PFSK-1 (cell line): ENCODE results near the gene CAMK4.

Experiments
- FOXP2 ChIP-seq: optimal IDR thresholded peaks from 2 replicates; pipeline ENCODE3; 2011; ENCODE audit warnings: borderline replicate concordance, control low read depth, inconsistent platforms; ENCODE audit not compliant: insufficient read depth; ENCODE audit errors: extremely low read length, extremely low read depth
- POLR2AphosphoS5 ChIP-seq: IDR thresholded peaks from 2 replicates; pipeline ENCODE4 v1.6.1; 2012; ENCODE audit warnings: low read depth, mild to moderate bottlenecking, control low read depth, low read length, moderate library complexity
- SIN3A ChIP-seq: IDR thresholded peaks from 2 replicates; pipeline ENCODE4 v1.6.1; 2012; ENCODE audit warnings: mild to moderate bottlenecking, low read length, moderate library complexity, borderline replicate concordance; ENCODE audit not compliant: insufficient read depth
- TAF1 ChIP-seq: IDR thresholded peaks from 2 replicates; pipeline ENCODE4 v1.6.1; 2012; ENCODE audit warnings: low read length, control low read depth, borderline replicate concordance; ENCODE audit not compliant: insufficient read depth
- TF ChIP-seq, protein P1 (sequence below), 2 experiments: IDR thresholded peaks; 2 replicates each; pipeline versions ENCODE4 v1.6.1 to v1.8.0; 2011 to 2012; ENCODE audit warnings: low read depth in 2 of 2, low read length in 2 of 2, control low read depth in 1 of 2, inconsistent platforms in 1 of 2, mild to moderate bottlenecking in 1 of 2, moderate library complexity in 1 of 2; ENCODE audit not compliant: insufficient read depth in 1 of 2

The CAMK4 gene

DNA sequence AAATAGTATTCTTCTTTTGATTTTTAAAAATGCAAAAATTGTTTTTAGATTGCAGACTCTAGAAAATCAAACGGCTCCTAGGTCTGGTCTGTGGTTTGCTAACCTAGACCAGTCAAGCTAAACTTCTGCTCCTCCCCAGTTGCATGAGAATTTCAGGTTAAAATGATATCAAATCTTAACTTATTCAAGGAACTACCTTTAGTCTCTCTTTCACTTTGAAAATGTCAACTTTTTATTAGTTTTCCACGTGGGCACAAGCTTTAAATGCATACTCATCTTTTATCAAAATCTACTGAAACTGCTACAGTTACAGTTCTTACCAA lies 8.8 kb downstream of the CAMK4 start:
- TF ChIP-seq SIN3A = no peak

DNA sequence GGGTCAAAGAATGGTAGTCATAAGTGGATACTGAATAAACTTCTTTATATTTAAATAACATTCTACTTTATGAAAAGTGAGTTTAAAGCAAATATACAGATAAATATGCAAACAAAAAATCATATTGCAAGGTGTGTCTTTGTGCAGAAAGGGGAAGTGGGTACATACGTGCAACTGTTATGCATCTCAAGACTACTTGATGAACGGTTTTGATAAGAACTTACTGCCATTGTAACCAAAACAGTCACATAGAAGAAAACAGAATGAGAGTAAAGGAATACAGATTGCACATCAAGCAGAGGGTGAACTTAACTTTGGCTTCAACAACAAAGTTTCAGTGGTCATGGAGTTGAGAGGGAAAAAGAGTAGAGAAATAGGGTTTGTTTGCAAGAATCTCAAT lies 9.9 kb downstream of the CAMK4 start:
- TF ChIP-seq POLR2AphosphoS5 (no peak), FOXP2 (no peak), TAF1 (no peak), SIN3A (no peak)
- TF ChIP-seq, protein P1, sequence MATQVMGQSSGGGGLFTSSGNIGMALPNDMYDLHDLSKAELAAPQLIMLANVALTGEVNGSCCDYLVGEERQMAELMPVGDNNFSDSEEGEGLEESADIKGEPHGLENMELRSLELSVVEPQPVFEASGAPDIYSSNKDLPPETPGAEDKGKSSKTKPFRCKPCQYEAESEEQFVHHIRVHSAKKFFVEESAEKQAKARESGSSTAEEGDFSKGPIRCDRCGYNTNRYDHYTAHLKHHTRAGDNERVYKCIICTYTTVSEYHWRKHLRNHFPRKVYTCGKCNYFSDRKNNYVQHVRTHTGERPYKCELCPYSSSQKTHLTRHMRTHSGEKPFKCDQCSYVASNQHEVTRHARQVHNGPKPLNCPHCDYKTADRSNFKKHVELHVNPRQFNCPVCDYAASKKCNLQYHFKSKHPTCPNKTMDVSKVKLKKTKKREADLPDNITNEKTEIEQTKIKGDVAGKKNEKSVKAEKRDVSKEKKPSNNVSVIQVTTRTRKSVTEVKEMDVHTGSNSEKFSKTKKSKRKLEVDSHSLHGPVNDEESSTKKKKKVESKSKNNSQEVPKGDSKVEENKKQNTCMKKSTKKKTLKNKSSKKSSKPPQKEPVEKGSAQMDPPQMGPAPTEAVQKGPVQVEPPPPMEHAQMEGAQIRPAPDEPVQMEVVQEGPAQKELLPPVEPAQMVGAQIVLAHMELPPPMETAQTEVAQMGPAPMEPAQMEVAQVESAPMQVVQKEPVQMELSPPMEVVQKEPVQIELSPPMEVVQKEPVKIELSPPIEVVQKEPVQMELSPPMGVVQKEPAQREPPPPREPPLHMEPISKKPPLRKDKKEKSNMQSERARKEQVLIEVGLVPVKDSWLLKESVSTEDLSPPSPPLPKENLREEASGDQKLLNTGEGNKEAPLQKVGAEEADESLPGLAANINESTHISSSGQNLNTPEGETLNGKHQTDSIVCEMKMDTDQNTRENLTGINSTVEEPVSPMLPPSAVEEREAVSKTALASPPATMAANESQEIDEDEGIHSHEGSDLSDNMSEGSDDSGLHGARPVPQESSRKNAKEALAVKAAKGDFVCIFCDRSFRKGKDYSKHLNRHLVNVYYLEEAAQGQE (IDR thresholded peaks at IDR 0.05; ENCODE audit: insufficient read depth in 1 of 2, low read depth in 2 of 2, low read length in 2 of 2) = no peak

DNA sequence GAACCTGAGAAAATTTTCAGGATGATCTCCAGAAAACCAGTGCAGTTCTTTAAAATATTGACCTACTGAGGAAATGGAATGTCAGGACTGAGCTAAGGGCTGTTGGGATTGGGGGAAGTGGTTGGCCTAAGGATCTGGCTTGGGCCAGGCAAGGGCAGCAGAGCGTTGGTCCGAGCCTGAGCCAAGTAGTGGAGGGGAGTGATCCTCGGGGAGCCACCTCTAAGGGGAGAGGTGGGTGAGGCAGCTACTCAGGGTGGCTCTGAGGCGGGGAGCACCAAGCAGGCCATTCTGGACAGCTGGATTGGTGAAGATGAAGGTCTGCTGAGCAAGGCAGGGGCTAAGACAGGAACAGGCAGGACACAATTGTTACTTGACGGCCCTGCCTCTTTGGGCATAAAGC lies 11.5 kb downstream of the CAMK4 start:
- TF ChIP-seq, protein P1 (IDR thresholded peaks at IDR 0.05; ENCODE audit: insufficient read depth in 1 of 2, low read depth in 2 of 2, low read length in 2 of 2) = no peak
- TF ChIP-seq POLR2AphosphoS5 = no peak
- TF ChIP-seq FOXP2 = no peak
- TF ChIP-seq TAF1 = no peak
- TF ChIP-seq SIN3A = no peak

DNA sequence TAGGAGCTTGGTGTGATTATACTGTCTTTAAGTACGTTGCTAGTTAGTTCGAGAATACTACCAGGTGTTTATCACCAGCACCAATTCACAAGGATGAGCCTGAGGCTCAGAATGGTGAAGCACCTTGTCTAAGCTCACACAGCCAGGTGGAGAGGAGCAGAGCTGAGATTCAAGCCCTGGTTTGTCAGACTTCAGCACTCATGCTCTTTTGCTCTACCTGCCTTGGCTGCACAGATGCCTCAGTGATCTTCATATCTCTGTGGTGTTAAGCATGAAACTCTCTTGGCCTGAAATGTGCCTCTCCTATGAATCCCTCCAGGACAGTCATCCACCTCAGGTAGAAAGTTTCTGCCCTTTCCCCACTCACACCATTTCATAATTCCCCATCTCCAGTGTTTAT lies 12.2 kb downstream of the CAMK4 start:
- TF ChIP-seq, protein P1 (IDR thresholded peaks at IDR 0.05; ENCODE audit: insufficient read depth in 1 of 2, low read depth in 2 of 2, low read length in 2 of 2) = no peak
- TF ChIP-seq FOXP2 (no peak), POLR2AphosphoS5 (no peak), TAF1 (no peak), SIN3A (no peak)

DNA sequence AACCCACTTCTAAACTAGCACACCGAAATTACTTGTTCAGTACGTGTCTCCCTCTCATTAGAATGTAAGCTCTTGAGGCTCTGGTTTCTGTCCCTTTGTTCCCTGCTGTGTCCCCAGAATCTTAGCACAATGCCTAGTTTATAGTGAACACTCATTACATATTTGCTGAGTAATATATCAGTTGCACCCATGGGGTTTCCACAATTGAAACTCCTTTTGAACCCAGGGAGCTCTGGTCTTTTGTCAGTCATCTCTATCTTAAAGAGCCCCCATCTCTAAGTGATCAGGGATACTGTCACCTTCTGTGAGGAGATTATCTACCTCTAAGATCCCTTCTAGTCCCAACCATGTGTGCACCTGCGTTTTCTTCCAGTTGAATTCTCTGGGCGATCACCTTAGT lies 12.8 kb downstream of the CAMK4 start:
- no peak for TF ChIP-seq FOXP2
- TF ChIP-seq, protein P1 (IDR thresholded peaks at IDR 0.05; ENCODE audit: insufficient read depth in 1 of 2, low read depth in 2 of 2, low read length in 2 of 2) = no peak
- TF ChIP-seq SIN3A = no peak
- no peak for TF ChIP-seq TAF1
- TF ChIP-seq POLR2AphosphoS5 = no peak
